ENCODE data around the gene OLFML2A.
A peak's percentile ranks its signal among the peaks of the same experiment; 100 is the strongest.
"Not testable (repeated sequence)": the region's sequence is repeated elsewhere in the genome, so short reads cannot be mapped to it uniquely, and the experiment has no call there.

The OLFML2A gene

GRCh38 chr9:124761710-124762109 is 15.2 kb upstream of the OLFML2A start:
- no peak for DNase-seq

DNA sequence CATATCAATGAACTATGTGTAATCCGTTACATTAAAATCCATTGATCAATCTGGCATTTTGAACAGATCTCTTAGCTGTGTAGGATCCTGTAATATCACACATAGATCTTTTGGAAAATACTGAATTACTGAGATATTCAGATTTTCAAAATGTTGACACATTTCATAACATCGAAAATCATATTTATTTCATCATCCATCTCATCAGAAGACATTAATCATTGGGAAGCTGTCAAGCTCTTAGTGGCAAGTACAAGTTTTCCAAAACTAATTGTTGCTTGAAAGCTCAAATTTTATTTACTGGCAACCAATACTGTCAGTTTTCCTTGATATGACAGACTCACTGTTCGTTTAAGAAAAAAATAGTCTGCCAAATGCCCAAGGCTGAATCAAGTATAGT is 14.3 kb upstream of the OLFML2A start:
- no peak for DNase-seq

GRCh38 chr9:124764774-124765438 is 12.0 kb upstream of the OLFML2A start:
- DNase-seq, result peak in 1 of 2 experiments; percentile 56

DNA sequence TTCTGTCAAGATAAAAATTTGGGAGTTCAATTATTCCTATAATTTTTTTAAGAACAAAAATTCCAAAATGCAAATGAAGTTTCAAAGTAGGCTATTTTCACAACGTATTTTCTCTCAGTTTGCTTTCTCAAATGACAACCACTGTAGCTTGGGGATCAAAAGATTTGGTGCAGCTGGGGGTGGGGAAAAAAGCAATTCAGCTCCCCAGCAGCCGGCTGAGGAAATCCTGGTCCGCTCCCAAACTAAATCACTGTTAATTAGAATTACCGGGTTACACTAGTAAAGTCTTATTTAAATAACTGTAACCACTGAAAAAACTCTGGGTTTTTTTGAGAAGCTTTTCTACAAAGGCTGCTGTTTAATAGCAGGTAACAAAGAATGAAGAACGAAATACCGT is 11.5 kb upstream of the OLFML2A start:
- no peak for DNase-seq

DNA sequence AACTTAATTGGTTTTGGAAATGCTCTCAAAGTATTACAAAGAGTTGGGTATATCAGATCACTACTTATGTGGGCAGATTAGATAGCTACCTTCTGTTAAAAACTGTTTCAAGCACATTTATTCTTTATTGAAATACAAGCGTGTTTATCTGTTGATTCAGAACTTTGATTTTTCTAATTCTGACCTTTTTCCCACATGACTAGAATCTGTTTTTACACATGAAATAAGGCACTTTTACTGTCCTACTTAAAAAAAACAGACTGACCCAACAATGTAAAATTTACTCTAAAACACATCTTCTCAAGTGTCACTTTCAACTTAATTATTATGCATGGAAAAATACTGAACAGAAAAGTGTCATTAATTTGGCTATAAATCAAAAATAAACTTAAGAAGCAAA is 10.6 kb upstream of the OLFML2A start:
- DNase-seq, result no peak

GRCh38 chr9:124766815-124767554 is 9.9 kb upstream of the OLFML2A start:
- no peak for DNase-seq

DNA sequence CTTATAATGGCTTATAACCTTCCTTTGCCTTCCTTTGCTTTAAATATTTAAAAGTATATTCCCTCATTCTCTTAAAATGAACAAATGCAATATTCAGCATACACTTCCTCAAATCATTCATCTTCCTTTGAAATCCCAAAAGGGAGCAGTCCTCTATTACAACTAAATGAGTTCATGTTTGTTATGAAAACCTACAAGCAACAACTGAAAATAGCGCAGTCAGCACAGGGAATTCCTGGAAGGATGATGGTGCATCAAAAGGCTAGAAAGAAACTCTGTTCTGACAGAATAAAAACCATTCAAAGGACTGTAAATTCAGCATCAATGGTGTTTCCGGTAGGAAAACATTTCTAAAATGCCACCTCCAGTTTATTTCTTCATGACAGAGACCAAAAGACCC is 9.1 kb upstream of the OLFML2A start:
- DNase-seq, result no peak

GRCh38 chr9:124768334-124768733 is 8.6 kb upstream of the OLFML2A start:
- no peak for DNase-seq

GRCh38 chr9:124768750-124769548 is 8.0 kb upstream of the OLFML2A start:
- DNase-seq, result no peak

- DNase-seq, result no peak
Observed at GRCh38 chr9:124769549-124770358, 7.2 kb upstream of the OLFML2A start.

- no peak for DNase-seq
Observed at GRCh38 chr9:124770359-124771020, 6.4 kb upstream of the OLFML2A start.

DNA sequence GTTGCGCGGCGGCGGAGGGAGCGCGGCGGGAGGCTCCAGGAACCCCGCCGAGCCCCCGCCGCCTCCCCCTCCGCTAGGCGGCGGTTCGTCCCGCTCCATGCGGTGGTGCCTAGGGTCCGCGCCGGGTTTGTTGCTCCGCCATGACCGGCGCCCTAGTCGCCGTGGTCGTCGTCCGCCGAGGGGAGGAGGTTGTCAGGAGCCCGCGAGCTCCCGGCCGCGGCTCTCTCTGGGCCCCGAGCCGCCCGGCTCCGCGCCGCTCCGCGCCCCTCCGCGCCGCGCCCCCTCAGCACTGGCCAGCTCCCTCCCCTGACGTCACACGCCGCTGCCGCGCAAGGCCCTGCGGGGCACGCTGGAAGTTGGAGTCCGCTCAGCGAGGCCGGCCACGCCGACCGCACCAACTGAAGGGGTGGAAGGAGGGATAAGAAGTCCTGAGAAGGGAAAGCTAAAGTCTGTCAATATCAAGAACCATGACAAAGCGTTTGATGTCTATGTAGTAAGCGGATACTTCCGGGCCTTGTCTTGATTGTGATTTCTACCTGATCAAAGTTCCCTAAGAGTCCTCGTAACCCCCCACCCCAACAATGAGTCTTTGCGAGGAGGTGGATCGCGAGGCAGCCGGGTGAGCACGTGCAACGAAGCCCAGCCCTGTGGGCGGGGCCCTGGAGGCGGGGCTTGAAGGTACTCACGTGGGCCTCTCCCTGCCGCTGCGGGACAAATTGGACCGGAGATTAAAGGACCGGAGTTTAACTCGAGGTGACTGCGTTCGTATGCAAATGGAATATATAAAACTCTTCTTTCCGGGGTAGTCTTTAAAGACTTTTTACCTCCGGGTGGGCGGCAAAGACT is 5.7 kb upstream of the OLFML2A start, which contains the start of gene NR6A1:
NR6A1 (minus strand) TSS at position 291 of the 846 bp plus-strand sequence.
- peak; percentile 90 to 99 for DNase-seq

- DNase-seq, result peak in 1 of 2 experiments; percentile 72
Observed at GRCh38 chr9:124771867-124772679, 4.9 kb upstream of the OLFML2A start.

- not testable (repeated sequence) for DNase-seq
Observed at GRCh38 chr9:124772877-124773276, 4.1 kb upstream of the OLFML2A start.

DNA sequence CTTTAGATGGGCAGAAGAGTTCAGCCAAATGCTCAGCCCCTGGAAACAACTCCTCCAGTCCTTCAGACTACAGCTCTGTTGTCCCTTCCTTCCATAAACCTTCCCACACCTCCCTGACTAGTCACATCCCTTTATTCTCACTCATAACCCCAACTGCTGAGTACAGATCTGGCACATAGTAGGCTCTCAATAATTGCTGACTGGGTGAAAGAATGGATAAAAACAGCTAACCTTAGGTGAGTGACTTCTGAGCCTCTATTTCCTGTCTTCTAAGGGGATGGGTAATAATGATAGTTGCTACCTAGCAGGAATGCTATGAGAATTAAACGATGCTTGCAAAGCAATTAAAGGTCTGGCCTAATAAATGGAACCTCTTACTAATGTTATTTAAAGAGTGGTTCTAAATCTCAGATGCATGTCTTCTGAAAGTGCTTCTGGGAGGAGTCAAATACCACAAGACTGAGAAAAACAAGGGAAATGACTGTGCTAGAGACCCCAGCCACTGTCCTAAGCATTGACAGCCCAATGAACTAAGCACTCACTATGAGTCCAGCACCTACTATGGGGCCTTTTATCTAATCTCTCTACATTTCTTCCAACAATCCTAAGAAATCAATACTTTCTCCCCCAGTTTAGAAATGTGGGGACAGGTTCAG is 3.3 kb upstream of the OLFML2A start:
- no peak for DNase-seq

DNA sequence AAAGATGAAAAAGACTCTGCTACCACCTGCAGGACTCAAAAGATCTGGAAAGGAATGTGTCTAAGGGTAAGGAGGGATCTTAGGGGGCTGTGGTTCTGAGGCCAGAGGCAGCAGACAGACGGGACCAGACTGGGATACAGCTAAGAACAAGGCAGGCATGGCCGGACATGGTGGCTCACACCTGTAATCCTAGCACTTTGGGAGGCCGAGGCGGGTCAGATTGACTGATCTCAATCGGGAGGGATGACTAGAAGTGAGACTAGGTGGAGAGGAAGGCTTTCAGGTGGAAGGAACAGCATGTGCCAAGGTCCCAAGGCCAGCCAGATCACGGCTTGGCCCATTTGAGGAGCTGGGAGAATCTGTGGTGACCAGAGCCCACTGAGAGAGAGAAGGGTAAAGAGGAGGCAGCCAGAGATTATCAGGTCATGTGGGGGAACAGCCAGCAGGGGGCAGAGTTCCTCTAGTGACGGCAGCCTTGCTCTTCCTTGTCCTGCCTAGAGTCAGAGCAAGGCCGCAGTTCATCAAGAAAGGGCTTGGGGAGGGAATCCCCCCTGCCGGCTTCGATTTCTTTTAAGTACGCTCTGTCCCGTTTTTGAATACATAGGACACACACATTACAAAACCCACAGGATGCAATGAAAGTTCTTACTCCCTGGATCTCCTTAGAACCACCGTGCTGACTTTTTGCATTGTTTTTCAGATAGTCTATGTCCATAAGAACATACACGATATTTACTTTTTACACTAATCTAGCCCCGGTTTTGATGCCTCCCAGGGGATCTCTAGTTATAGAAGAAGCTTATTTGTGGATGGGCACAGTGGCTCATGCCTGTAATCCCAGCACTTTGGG is 2.6 kb upstream of the OLFML2A start:
- DNase-seq, result peak in 1 of 2 experiments; percentile 68

- DNase-seq, result no peak
Observed at GRCh38 chr9:124776618-124776953, 347 bp upstream of the OLFML2A start.

GRCh38 chr9:124778575-124779367 is 1.8 kb downstream of the OLFML2A start:
- DNase-seq, result no peak
